HepG2 (cell line): ENCODE results near the gene NLRC5. TPM values are rescaled to one million over a fixed set of nuclear protein-coding genes. Genes with fewer than 3 reads are reported as not detected.

Experiments used
- ATAC-seq: fragments of 200-7000 bp; cut with Tn5 transposase; 3 replicates; pipeline ENCODE4 v1.9.1; 2020; ENCODE audit warnings: mild to moderate bottlenecking, moderate library complexity
- BruUV-seq: library from RNA; stranded (reverse); fragments of 400-500 nt; replicated peaks from 2 replicates; lab custom pipeline; 2021; lab: Mats Ljungman, UMichigan
- CTCF ChIA-PET: fragments of 300-600 bp; formaldehyde crosslinking; extraction: SDS; loops from one replicate; lab custom pipeline; 2021; ENCODE audit warnings: low total read pairs, inconsistent platforms, low intra/inter-chr PET ratio; lab: Yijun Ruan, JAX
- POLR2A ChIA-PET: fragments of 350-600 bp; sonication (Branson Sonifier 250); formaldehyde crosslinking; loops from one replicate; lab custom pipeline; 2020; ENCODE audit warnings: antibody characterized with exemption, inconsistent platforms; lab: Yijun Ruan, JAX
- DNase-seq: peaks from one replicate; pipeline ENCODE4 v3.0.0-alpha.2; 2015; ENCODE audit warnings: low spot score
- FAIRE-seq: peaks from 3 replicates; lab custom pipeline; 2011; peaks lifted over from hg19 to GRCh38; lab: Jason Lieb, UNC
- H2AFZ ChIP-seq: one replicate; pipeline ENCODE4 v1.6.1; 2011; ENCODE audit warnings: low read length, inconsistent platforms
- H3K27ac ChIP-seq: fragments of 300-600 bp; 3 replicates; pipeline ENCODE4 v1.8.0; 2011; ENCODE audit warnings: mixed run types, mild to moderate bottlenecking, mixed read lengths, low read length, inconsistent platforms; ENCODE audit not compliant: insufficient read depth; ENCODE audit errors: extremely low read length
- H3K27me3 ChIP-seq, 2 experiments: fragments of 200-600 bp in 1 of 2; 2 replicates in 1 of 2; 3 replicates in 1 of 2; pipeline versions ENCODE4 v1.6.0 to v1.8.0; 2011; ENCODE audit warnings: low read length in 2 of 2, mild to moderate bottlenecking in 2 of 2, moderate library complexity in 2 of 2, inconsistent platforms in 1 of 2; ENCODE audit not compliant: insufficient read depth in 2 of 2, control insufficient read depth in 1 of 2
- H3K36me3 ChIP-seq, 2 experiments: fragments of 200-600 bp in 1 of 2; replicated peaks in 1 of 2; 2 replicates in 1 of 2; 3 replicates in 1 of 2; pipeline versions ENCODE4 v1.5.1 to v1.8.0; 2011; ENCODE audit warnings: low read length in 2 of 2, inconsistent platforms in 1 of 2; ENCODE audit not compliant: insufficient read depth in 2 of 2, control insufficient read depth in 1 of 2
- H3K4me1 ChIP-seq: 2 replicates; pipeline ENCODE4 v1.5.1; 2012; ENCODE audit warnings: low read length, inconsistent platforms; ENCODE audit not compliant: insufficient read depth
- H3K4me2 ChIP-seq: 2 replicates; pipeline ENCODE4 v1.6.0; 2011; ENCODE audit warnings: low read depth, low read length, inconsistent platforms
- H3K4me3 ChIP-seq, 3 experiments: fragments of 200-600 bp in 1 of 3; sonication (generic), shearing (Covaris generic) in 1 of 3; replicated peaks in 1 of 3; 2 replicates each; pipeline ENCODE4 v1.5.1; 2011 to 2016; ENCODE audit warnings: low read length in 3 of 3, inconsistent platforms in 2 of 3, low read depth in 2 of 3, mild to moderate bottlenecking in 2 of 3, control low read depth in 1 of 3, mixed read lengths in 1 of 3; ENCODE audit not compliant: insufficient read depth in 1 of 3
- H3K79me2 ChIP-seq: one replicate; pipeline ENCODE4 v1.6.1; 2011; ENCODE audit warnings: low read length, inconsistent platforms; ENCODE audit not compliant: insufficient read depth
- H3K9ac ChIP-seq: 2 replicates; pipeline ENCODE4 v1.6.0; 2011; ENCODE audit warnings: mild to moderate bottlenecking, low read depth, low read length, inconsistent platforms; ENCODE audit not compliant: insufficient read depth
- H3K9me3 ChIP-seq: 2 replicates; pipeline ENCODE4 v1.5.1; 2012; ENCODE audit warnings: mild to moderate bottlenecking, low read length
- H4K20me1 ChIP-seq: 2 replicates; pipeline ENCODE4 v1.6.0; 2011; ENCODE audit warnings: inconsistent platforms, mild to moderate bottlenecking, low read length, moderate library complexity; ENCODE audit not compliant: insufficient read depth
- HNF4A ChIP-seq: sonication (generic); formaldehyde crosslinking; IDR thresholded peaks from 2 replicates; pipeline ENCODE4 v1.4.0; 2020; ENCODE audit warnings: missing genetic modification reagents
- ZNF552 ChIP-seq: sonication (generic); formaldehyde crosslinking; IDR thresholded peaks from 2 replicates; pipeline ENCODE4 v1.9.0; 2022; ENCODE audit warnings: missing genetic modification reagents, mild to moderate bottlenecking, borderline replicate concordance
- ZNF572 ChIP-seq: sonication (generic); formaldehyde crosslinking; IDR thresholded peaks from 2 replicates; pipeline ENCODE4 v1.5.1; 2020; ENCODE audit warnings: mild to moderate bottlenecking, missing genetic modification reagents
- ZNF687 ChIP-seq: sonication (generic); formaldehyde crosslinking; IDR thresholded peaks from 2 replicates; pipeline ENCODE4 v1.5.1; 2020; ENCODE audit warnings: mild to moderate bottlenecking, missing genetic modification reagents, moderate library complexity
- WGBS: methylation state at CpG from one replicate; pipeline ENCODE4 v1.1.6; 2017; ENCODE audit warnings: low lambda C conversion rate; 5-methylcytosine and 5-hydroxymethylcytosine counted together
- in situ Hi-C: cut with HindIII; loops from 2 replicates; pipeline ENCODE4 v1.10.0; 2017; ENCODE audit warnings: low pct_unique_long_range_greater_than_20kb; ENCODE audit not compliant: extremely low pct_ligation_motif_present
- intact Hi-C: fragments of 100-400 bp; cut with micrococcal nuclease; formaldehyde crosslinking; loops from one replicate; pipeline ENCODE4 v1.10.0; 2022; ENCODE audit not compliant: unreplicated experiment
- polyA plus RNA-seq, 8 experiments: library from polyadenylated mRNA; depleted of rRNA in 3 of 8; stranded (reverse) in 7 of 8; unstranded in 1 of 8; fragments of >200 nt; fragmentation: Illumina TruSeq in 4 of 8; extraction: Trizol in 4 of 8; gene quantifications; 2 replicates each; pipeline versions ENCODE4 v1.2.1 to v1.2.3, GENCODE V29; 2011 to 2016; ENCODE audit warnings: low read depth in 4 of 8, missing spikeins in 1 of 8, mixed read lengths in 1 of 8; ENCODE audit not compliant: insufficient read depth in 1 of 8
- total RNA-seq, 5 experiments: library from RNA; depleted of rRNA; stranded (reverse); fragments of >200 nt; fragmentation: Illumina TruSeq; extraction: Trizol; gene quantifications; 2 replicates each; pipeline ENCODE4 v1.2.3, GENCODE V29; 2016; ENCODE audit warnings: low read depth in 1 of 5

NLRC5 gene
- total and polyA plus RNA-seq, 2 of the 13 experiments (the other 11 are each of a cell fraction or from before 2014, with no cell fraction given): 6.3 to 12.7 TPM

GRCh38 chr16:57023541-57024249 is 34.3 kb downstream of the NLRC5 start:
- no peak overlapping the region for H3K27ac ChIP-seq
- no peak overlapping the region for H3K9ac ChIP-seq
- BruUV-seq: no TSS peak
- in situ Hi-C loops (no loop called here), intact Hi-C loops (no loop called here)
- CTCF ChIA-PET: no interaction called here
- no peaks in the 10 kb centered on the region for H3K9me3 ChIP-seq
- 56% methylated on average over 7 of the region's 8 CpGs for WGBS
- H3K4me2 ChIP-seq: no peak overlapping the region
- H3K79me2 ChIP-seq: no peaks in the 10 kb centered on the region
- H2AFZ ChIP-seq: no peak overlapping the region
- peaks cover 45% of the 10 kb centered on the region for H3K4me1 ChIP-seq
- POLR2A ChIA-PET: interaction anchor here (1.4 kb wide), 1 partner anchor 92 kb away, joined by 3 read pairs; no protein-coding TSS in a partner anchor
- FAIRE-seq (no peak), DNase-seq (no peak), ATAC-seq (no peak)
- 0 out of 5 replicates have a peak, but pooled peaks cover 0 to 6% of the 10 kb centered on the region in 2 experiments for H3K27me3 ChIP-seq
- TF ChIP-seq ZNF687 (CRISPR knock-in tag): peak; percentile 22; the same call in 1 of the 2 replicates
- TF ChIP-seq HNF4A: peak; percentile 11; the same call in 1 of the 2 replicates
- no peak for TF ChIP-seq ZNF552 (CRISPR knock-in tag)
- TF ChIP-seq ZNF572 (CRISPR knock-in tag): 0 out of 2 replicates have a peak, but pooled peaks have one; percentile 61
- H4K20me1 ChIP-seq: no peaks in the 10 kb centered on the region
- no peaks in the 10 kb centered on the region for H3K36me3 ChIP-seq
- H3K4me3 ChIP-seq: no peak overlapping the region
